ENCODE measurements around the gene SH3GL2.

SH3GL2 gene

DNA sequence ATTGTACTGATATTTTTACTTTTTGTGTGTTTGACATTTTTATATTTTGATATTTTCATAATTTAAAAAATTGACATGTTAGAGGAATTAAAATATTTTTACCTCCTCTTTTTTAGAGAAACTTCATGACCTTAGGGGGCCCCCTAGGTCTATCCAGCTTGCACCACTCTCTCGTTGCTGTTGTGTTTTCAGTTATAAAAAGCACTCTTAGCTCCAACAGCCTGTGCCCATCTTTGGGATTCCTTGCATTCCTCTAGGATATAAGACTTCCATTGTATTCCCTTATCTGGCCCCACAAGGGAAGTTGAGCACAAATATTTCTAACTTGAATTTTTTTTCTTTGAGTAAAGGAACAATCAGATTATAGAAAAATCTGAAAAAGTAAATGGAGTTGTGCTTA, 245.3 kb downstream of the SH3GL2 start:
- no peak for DNase-seq

DNA sequence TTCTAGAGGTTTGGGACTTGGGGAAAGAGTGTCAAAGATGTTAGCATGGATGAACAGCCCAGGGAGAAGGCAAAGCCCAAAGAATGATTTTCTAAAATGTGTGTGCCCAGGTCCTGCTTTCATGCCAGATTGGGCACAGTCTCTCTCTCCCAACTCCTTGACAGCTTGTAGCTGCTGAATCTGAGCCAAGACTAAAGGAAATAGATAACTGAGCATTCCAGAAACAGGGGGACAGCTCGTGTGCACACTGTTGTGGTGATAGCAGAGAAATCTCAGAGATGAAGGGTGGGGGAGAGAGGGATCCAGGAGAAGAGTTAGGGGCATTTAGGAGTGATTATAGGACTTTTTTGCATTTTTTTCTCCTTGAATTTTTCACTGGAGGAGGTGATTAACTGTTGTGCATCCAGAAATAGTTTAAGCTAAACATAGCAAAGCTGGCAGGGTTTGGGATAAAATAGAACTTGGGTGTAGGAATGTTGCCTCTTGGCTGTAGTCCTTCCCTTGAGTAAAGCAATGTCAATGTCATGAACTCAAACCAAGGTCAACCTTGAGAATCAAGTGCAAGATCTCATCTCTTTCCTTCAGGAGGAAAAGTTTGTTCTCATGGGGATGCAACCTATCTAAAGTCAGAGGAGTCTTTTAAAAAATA, 245.9 kb downstream of the SH3GL2 start:
- no peak for DNase-seq

GRCh38 chr9:17825265-17825659, 246.4 kb downstream of the SH3GL2 start:
- no peak for DNase-seq

GRCh38 chr9:17829064-17829463, 250.2 kb downstream of the SH3GL2 start:
- DNase-seq: no peak

GRCh38 chr9:17829812-17830385, 251.0 kb downstream of the SH3GL2 start:
- no peak for DNase-seq

GRCh38 chr9:17832812-17833211, 253.9 kb downstream of the SH3GL2 start:
- no peak for DNase-seq

DNA sequence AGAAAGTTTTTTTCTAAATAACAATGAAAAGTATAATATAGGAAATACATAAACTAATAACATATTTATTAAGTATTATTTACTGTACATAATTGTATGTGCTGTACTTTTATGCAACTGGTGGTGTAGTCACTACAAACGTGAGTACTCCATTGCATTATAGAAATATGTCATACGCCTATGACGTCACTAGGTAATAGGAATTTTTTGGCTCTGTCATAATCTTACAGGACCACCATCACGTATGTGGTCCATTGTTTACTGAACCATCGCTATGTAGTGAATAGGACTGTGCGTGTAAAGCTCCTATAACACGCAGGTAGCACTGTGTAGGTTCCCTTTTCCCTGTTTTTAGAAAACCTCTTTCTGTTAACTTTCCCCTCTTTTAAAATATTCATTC, 255.0 kb downstream of the SH3GL2 start:
- DNase-seq: no peak

DNA sequence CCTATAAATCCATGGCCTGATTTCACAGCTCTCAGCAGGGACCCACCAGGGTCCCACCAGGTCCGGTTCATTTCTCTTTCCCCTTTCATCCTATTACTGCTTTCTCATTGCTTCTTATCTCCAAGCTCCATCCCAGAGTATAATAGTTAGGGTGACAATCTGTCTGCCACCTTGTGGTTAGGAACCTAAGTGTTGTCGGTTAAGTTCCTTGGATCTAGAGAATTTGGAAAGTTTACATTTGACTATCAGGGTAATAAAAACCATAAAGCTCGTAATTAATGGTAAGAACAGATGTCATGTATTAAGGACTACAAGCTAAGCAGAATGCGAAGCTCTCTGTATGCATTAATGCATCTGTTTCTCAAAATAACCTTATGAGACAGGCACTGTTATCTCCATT, 259.1 kb downstream of the SH3GL2 start:
- DNase-seq: no peak

- peak; percentile 51 to 62 for DNase-seq
Observed at GRCh38 chr9:17839776-17840175, 260.9 kb downstream of the SH3GL2 start.

GRCh38 chr9:17843236-17843635, 264.4 kb downstream of the SH3GL2 start:
- no peak for DNase-seq

All from NCI-H2081 (cell line).